ENCODE data around the gene GYG2.

DNA sequence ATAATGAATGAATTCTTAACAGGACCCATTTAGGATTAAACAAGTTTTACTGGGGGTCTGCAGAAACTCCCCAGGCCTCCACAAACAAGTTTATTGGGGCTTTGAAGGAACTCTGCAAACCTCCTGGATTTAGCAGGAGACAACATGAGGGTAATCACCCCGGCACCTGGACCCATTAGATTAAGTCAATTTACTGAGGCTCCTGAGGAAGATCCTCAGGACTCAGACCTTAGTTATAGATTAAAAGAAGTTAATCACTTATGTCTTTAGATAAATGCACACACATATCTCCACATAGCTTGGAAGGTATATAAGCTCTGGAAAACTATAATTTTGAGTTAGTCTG lies 47.5 kb upstream of the GYG2 start:
- TF ChIP-seq EZH2 (IDR thresholded peaks at IDR 0.05; ENCODE audit: low read length, missing control alignments), result no peak
- TF ChIP-seq, protein P1, sequence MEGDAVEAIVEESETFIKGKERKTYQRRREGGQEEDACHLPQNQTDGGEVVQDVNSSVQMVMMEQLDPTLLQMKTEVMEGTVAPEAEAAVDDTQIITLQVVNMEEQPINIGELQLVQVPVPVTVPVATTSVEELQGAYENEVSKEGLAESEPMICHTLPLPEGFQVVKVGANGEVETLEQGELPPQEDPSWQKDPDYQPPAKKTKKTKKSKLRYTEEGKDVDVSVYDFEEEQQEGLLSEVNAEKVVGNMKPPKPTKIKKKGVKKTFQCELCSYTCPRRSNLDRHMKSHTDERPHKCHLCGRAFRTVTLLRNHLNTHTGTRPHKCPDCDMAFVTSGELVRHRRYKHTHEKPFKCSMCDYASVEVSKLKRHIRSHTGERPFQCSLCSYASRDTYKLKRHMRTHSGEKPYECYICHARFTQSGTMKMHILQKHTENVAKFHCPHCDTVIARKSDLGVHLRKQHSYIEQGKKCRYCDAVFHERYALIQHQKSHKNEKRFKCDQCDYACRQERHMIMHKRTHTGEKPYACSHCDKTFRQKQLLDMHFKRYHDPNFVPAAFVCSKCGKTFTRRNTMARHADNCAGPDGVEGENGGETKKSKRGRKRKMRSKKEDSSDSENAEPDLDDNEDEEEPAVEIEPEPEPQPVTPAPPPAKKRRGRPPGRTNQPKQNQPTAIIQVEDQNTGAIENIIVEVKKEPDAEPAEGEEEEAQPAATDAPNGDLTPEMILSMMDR (conservative IDR thresholded peaks at IDR 0.05 in 1 of 2, IDR thresholded peaks at IDR 0.05 in 1 of 2; ENCODE audit: low read depth in 1 of 2, low read length in 2 of 2), result no peak
